Measurements from ENCODE around the gene AFMID. TPM values are rescaled to one million over a fixed set of nuclear protein-coding genes. Genes with fewer than 3 reads are reported as not detected.

The AFMID gene
- total RNA-seq, 1 experiment from 2014 or later, result 30.8 TPM

- DNase-seq, result no peak
- no TSS peak for BruUV-seq (replicated peaks)
- Mint-ChIP-seq H3K27me3 (ENCODE audit: unreplicated experiment) (no peaks in the 10 kb centered on the region), H3K9me3 (ENCODE audit: low read depth, unreplicated experiment) (no peaks in the 10 kb centered on the region), H3K4me3 (ENCODE audit: low read depth, unreplicated experiment) (no peak overlapping the region), H3K27ac (ENCODE audit: unreplicated experiment) (no peak overlapping the region), H3K4me1 (ENCODE audit: low read depth, unreplicated experiment) (no peaks in the 10 kb centered on the region), H3K36me3 (ENCODE audit: insufficient read depth, unreplicated experiment) (peaks cover 13% of the 10 kb centered on the region)
- TF ChIP-seq CTCF (IDR thresholded peaks at IDR 0.05; ENCODE audit: unreplicated experiment), result no peak
- intact Hi-C loops (cut with micrococcal nuclease; ENCODE audit: unreplicated experiment), result no loop called here
- CTCF ChIA-PET, result no interaction called here
Measured at GRCh38 chr17:78210111-78210510, 22.9 kb downstream of the AFMID start.

GRCh38 chr17:78211032-78211431, 23.9 kb downstream of the AFMID start:
- intact Hi-C loops (cut with micrococcal nuclease; ENCODE audit: unreplicated experiment), result no loop called here
- H3K4me3 Mint-ChIP-seq (ENCODE audit: low read depth, unreplicated experiment), result no peak overlapping the region
- DNase-seq, result no peak
- H3K4me1 Mint-ChIP-seq (ENCODE audit: low read depth, unreplicated experiment), result no peaks in the 10 kb centered on the region
- TF ChIP-seq CTCF (IDR thresholded peaks at IDR 0.05; ENCODE audit: unreplicated experiment), result no peak
- no peak overlapping the region for H3K27ac Mint-ChIP-seq (ENCODE audit: unreplicated experiment)
- no peaks in the 10 kb centered on the region for H3K9me3 Mint-ChIP-seq (ENCODE audit: low read depth, unreplicated experiment)
- no peaks in the 10 kb centered on the region for H3K27me3 Mint-ChIP-seq (ENCODE audit: unreplicated experiment)
- no TSS peak for BruUV-seq (replicated peaks)
- H3K36me3 Mint-ChIP-seq (ENCODE audit: insufficient read depth, unreplicated experiment), result peaks cover 18% of the 10 kb centered on the region
- CTCF ChIA-PET, result no interaction called here

- intact Hi-C loops (cut with micrococcal nuclease; ENCODE audit: unreplicated experiment), result no loop called here
- Mint-ChIP-seq H3K4me1 (ENCODE audit: low read depth, unreplicated experiment) (no peaks in the 10 kb centered on the region), H3K4me3 (ENCODE audit: low read depth, unreplicated experiment) (peak within 1 kb of the TSS; percentile 82), H3K27me3 (ENCODE audit: unreplicated experiment) (no peaks in the 10 kb centered on the region), H3K27ac (ENCODE audit: unreplicated experiment) (peak within 1 kb of the TSS; percentile 47), H3K9me3 (ENCODE audit: low read depth, unreplicated experiment) (no peaks in the 10 kb centered on the region), H3K36me3 (ENCODE audit: insufficient read depth, unreplicated experiment) (peaks cover 36% of the 10 kb centered on the region)
- no peak for TF ChIP-seq CTCF (IDR thresholded peaks at IDR 0.05; ENCODE audit: unreplicated experiment)
- peak; percentile 95 for DNase-seq
- CTCF ChIA-PET, result interaction anchor here (0.7 kb wide), 1 partner anchor 72 kb away, joined by 3 read pairs; no protein-coding TSS in a partner anchor
- BruUV-seq (replicated peaks), result no TSS peak
Measured at GRCh38 chr17:78214016-78214705, 27.0 kb downstream of the AFMID start, which contains the start of gene BIRC5. Gene BIRC5 (plus strand): TSS chr17:78214253. CDS start chr17:78214317, 64 bp downstream.

- no peak for DNase-seq
- H3K4me3 Mint-ChIP-seq (ENCODE audit: low read depth, unreplicated experiment), result peak overlapping the region; percentile 82
- peak overlapping the region; percentile 47 for H3K27ac Mint-ChIP-seq (ENCODE audit: unreplicated experiment)
- TSS peak; percentile 74 for BruUV-seq (replicated peaks)
- no peaks in the 10 kb centered on the region for H3K27me3 Mint-ChIP-seq (ENCODE audit: unreplicated experiment)
- CTCF ChIA-PET, result interaction anchor here (0.6 to 0.7 kb wide), 2 partner anchors 21 to 73 kb away, joined by 3 to 4 read pairs; no protein-coding TSS in a partner anchor
- intact Hi-C loops (cut with micrococcal nuclease; ENCODE audit: unreplicated experiment), result no loop called here
- no peaks in the 10 kb centered on the region for H3K4me1 Mint-ChIP-seq (ENCODE audit: low read depth, unreplicated experiment)
- H3K9me3 Mint-ChIP-seq (ENCODE audit: low read depth, unreplicated experiment), result no peaks in the 10 kb centered on the region
- H3K36me3 Mint-ChIP-seq (ENCODE audit: insufficient read depth, unreplicated experiment), result peaks cover 41% of the 10 kb centered on the region
- no peak for TF ChIP-seq CTCF (IDR thresholded peaks at IDR 0.05; ENCODE audit: unreplicated experiment)
Measured at GRCh38 chr17:78214706-78215061, 27.5 kb downstream of the AFMID start.

Measured in Calu3 (cell line).